ENCODE data around the gene TRMT61A. TPM values are rescaled to one million over a fixed set of nuclear protein-coding genes. Genes with fewer than 3 reads are reported as not detected.

TRMT61A gene
- total RNA-seq, 1 experiment from 2014 or later: 15.5 TPM

- no peak for TF ChIP-seq ZNF532 (CRISPR knock-in tag; IDR thresholded peaks at IDR 0.05; ENCODE audit: borderline replicate concordance)
- no peak for TF ChIP-seq NR1H2 (CRISPR knock-in tag; IDR thresholded peaks at IDR 0.05)
- no peak for TF ChIP-seq ZNF671 (CRISPR knock-in tag; IDR thresholded peaks at IDR 0.05)
- no peak for TF ChIP-seq CBFB (CRISPR knock-in tag; IDR thresholded peaks at IDR 0.05; ENCODE audit: low read depth)
- TF ChIP-seq ZBTB21 (CRISPR knock-in tag; IDR thresholded peaks at IDR 0.05; ENCODE audit: borderline replicate concordance): no peak
- no peak for TF ChIP-seq OVOL2 (CRISPR knock-in tag; IDR thresholded peaks at IDR 0.05; ENCODE audit: borderline replicate concordance)
- TF ChIP-seq SMAD3 (CRISPR knock-in tag; IDR thresholded peaks at IDR 0.05; ENCODE audit: borderline replicate concordance): no peak
These were observed 52.2 kb downstream of the TRMT61A start (continued) for GRCh38 chr14:103581206-103581605.

GRCh38 chr14:103581954-103582703 is 53.1 kb downstream of the TRMT61A start:
- ChIA-PET POLR2A (no interaction called here), CTCF (no interaction called here)
- peaks cover 24% of the 10 kb centered on the region for H3K36me3 Mint-ChIP-seq
- H3K27me3 Mint-ChIP-seq (ENCODE audit: low read depth): no peaks in the 10 kb centered on the region
- no peak overlapping the region for H3K4me3 Mint-ChIP-seq
- 0 out of 2 replicates have a peak overlapping the region, but pooled peaks have one; percentile 53 for H3K27ac Mint-ChIP-seq
- no peaks in the 10 kb centered on the region for H3K4me1 Mint-ChIP-seq
- peak; percentile 72 for ATAC-seq
- no peak for DNase-seq (ENCODE audit: low spot score)
- TF ChIP-seq MYBL2 (CRISPR knock-in tag; IDR thresholded peaks at IDR 0.05): no peak
- TF ChIP-seq ZSCAN18 (CRISPR knock-in tag; IDR thresholded peaks at IDR 0.05): no peak
- no peak for TF ChIP-seq TP53 (CRISPR knock-in tag; IDR thresholded peaks at IDR 0.05)
- TF ChIP-seq, protein P1, sequence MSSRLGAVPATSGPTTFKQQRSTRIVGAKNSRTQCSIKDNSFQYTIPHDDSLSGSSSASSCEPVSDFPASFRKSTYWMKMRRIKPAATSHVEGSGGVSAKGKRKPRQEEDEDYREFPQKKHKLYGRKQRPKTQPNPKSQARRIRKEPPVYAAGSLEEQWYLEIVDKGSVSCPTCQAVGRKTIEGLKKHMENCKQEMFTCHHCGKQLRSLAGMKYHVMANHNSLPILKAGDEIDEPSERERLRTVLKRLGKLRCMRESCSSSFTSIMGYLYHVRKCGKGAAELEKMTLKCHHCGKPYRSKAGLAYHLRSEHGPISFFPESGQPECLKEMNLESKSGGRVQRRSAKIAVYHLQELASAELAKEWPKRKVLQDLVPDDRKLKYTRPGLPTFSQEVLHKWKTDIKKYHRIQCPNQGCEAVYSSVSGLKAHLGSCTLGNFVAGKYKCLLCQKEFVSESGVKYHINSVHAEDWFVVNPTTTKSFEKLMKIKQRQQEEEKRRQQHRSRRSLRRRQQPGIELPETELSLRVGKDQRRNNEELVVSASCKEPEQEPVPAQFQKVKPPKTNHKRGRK (CRISPR knock-in tag; IDR thresholded peaks at IDR 0.05; ENCODE audit: borderline replicate concordance): no peak
- no peak for TF ChIP-seq ETV6 (CRISPR knock-in tag; IDR thresholded peaks at IDR 0.05)
- peaks cover 3% of the 10 kb centered on the region for H3K9me3 Mint-ChIP-seq

DNA sequence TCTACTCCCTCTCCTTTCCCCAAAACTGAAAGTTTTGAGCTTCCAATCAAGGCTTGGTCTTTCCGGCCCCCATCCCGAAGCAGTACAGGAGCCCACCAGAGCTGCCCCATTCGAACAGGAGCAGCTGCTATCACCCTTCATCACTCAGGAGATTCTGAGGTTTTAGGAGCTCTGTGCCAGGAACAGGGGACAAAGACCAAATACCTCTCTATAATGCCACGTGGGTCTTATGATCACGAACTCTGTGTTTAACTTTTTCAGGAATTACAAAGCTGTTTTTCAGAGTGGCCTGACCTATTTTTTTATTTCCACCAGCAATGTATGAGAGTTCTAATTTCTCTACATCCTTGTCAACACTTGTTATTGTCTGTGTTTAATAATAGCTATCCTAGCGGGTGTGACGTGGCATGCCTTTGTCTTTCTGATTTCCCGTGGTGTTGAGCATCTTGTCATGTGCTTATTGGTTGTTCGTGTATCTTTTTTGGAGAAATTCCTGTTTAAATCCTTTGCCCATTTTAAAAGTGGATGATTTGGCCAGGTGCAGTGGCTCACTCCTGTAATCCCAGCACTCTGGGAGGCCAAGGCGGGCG is 55.4 kb downstream of the TRMT61A start:
- Mint-ChIP-seq H3K27me3 (ENCODE audit: low read depth) (no peaks in the 10 kb centered on the region), H3K36me3 (peaks cover 26% of the 10 kb centered on the region), H3K27ac (peak overlapping the region; percentile 67), H3K4me3 (no peak overlapping the region), H3K9me3 (peaks cover 3% of the 10 kb centered on the region), H3K4me1 (no peaks in the 10 kb centered on the region)
- DNase-seq (ENCODE audit: low spot score) (no peak), ATAC-seq (no peak)
- ChIA-PET POLR2A (no interaction called here), CTCF (interaction anchor here (1.7 kb wide), 1 partner anchor 66 kb away, joined by 3 read pairs; no protein-coding TSS in a partner anchor)
- TF ChIP-seq, protein P2, sequence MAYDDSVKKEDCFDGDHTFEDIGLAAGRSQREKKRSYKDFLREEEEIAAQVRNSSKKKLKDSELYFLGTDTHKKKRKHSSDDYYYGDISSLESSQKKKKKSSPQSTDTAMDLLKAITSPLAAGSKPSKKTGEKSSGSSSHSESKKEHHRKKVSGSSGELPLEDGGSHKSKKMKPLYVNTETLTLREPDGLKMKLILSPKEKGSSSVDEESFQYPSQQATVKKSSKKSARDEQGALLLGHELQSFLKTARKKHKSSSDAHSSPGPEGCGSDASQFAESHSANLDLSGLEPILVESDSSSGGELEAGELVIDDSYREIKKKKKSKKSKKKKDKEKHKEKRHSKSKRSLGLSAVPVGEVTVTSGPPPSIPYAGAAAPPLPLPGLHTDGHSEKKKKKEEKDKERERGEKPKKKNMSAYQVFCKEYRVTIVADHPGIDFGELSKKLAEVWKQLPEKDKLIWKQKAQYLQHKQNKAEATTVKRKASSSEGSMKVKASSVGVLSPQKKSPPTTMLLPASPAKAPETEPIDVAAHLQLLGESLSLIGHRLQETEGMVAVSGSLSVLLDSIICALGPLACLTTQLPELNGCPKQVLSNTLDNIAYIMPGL (CRISPR knock-in tag; IDR thresholded peaks at IDR 0.05): no peak
- TF ChIP-seq MYBL2 (CRISPR knock-in tag; IDR thresholded peaks at IDR 0.05) (no peak), USF1 (CRISPR knock-in tag; IDR thresholded peaks at IDR 0.05) (no peak), ETV6 (CRISPR knock-in tag; IDR thresholded peaks at IDR 0.05) (no peak)
- TF ChIP-seq, protein P3, sequence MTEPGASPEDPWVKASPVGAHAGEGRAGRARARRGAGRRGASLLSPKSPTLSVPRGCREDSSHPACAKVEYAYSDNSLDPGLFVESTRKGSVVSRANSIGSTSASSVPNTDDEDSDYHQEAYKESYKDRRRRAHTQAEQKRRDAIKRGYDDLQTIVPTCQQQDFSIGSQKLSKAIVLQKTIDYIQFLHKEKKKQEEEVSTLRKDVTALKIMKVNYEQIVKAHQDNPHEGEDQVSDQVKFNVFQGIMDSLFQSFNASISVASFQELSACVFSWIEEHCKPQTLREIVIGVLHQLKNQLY (CRISPR knock-in tag; IDR thresholded peaks at IDR 0.05): no peak
- TF ChIP-seq, protein P4, sequence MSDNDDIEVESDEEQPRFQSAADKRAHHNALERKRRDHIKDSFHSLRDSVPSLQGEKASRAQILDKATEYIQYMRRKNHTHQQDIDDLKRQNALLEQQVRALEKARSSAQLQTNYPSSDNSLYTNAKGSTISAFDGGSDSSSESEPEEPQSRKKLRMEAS (CRISPR knock-in tag; IDR thresholded peaks at IDR 0.05): no peak
